Measurements from ENCODE around the gene LAMA3.

Gene LAMA3

DNA sequence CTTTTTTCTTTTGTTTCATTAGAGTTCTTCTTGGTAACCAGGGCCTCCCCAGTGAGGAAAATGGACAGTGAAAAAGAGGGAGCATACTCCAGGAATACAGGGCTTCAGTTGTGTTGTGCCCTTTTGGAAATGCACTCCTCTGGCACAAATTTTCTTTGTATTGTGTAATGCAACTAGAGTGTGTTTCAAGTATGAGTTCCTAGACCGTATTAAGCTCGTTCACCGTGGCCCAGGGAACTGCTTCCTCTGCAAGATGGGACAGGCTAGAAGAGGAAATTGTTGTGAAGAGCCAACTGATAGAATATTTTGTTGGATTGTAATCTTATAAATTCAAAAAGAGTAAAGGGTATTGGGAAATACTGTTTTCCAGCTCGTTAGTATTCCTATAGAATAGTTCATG is 188.1 kb downstream of the LAMA3 start:
- no peaks in the 10 kb centered on the region for H3K4me1 ChIP-seq

DNA sequence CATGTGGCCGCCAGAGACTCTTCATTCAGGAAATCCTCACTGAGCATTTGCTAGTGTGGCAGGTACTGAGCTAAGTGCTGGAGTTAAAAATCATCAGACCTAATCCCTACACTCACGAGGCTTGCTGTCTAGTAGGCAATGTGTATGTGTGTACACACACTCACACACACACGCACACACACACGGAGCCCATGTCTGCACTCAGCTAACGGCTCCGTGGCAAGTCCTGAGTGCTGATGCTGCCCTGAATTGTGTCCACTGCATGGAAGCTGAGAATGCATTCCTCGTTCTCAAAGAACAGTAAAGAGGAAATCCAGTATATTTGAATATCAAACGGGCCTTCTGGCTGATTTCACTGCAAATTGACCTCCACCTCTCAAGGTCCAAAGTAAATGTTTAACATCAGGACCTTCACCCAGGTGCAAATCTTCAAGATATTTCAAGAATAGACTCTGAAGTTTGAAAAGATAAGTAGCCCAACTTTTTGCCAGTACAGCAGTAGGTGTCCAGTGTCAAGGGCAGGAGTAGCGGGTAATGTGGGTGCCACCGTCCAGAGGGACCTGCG is 189.2 kb downstream of the LAMA3 start:
- intact Hi-C loops (cut with DNase I; ENCODE audit: low total_unique reads): no loop called here
- no peak for DNase-seq
- Histone ChIP-seq H3K27ac (no peak overlapping the region), H3K4me1 (peaks cover 0 to 7% (median under 1%) of the 10 kb centered on the region in 4 donors), H3K27me3 (no peaks in the 10 kb centered on the region), H3K4me3 (no peak overlapping the region), H3K9me3 (no peaks in the 10 kb centered on the region), H3K36me3 (peaks cover 0 to 5% (median 0%) of the 10 kb centered on the region in 3 donors)
- TF ChIP-seq, protein P1, sequence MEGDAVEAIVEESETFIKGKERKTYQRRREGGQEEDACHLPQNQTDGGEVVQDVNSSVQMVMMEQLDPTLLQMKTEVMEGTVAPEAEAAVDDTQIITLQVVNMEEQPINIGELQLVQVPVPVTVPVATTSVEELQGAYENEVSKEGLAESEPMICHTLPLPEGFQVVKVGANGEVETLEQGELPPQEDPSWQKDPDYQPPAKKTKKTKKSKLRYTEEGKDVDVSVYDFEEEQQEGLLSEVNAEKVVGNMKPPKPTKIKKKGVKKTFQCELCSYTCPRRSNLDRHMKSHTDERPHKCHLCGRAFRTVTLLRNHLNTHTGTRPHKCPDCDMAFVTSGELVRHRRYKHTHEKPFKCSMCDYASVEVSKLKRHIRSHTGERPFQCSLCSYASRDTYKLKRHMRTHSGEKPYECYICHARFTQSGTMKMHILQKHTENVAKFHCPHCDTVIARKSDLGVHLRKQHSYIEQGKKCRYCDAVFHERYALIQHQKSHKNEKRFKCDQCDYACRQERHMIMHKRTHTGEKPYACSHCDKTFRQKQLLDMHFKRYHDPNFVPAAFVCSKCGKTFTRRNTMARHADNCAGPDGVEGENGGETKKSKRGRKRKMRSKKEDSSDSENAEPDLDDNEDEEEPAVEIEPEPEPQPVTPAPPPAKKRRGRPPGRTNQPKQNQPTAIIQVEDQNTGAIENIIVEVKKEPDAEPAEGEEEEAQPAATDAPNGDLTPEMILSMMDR (IDR thresholded peaks at IDR 0.05): no peak

More for the DNA sequence above, 188.1 kb downstream of the LAMA3 start:
- Histone ChIP-seq H3K27ac (no peak overlapping the region), H3K27me3 (no peaks in the 10 kb centered on the region), H3K36me3 (peaks cover 0 to 5% (median 0%) of the 10 kb centered on the region in 3 donors), H3K4me3 (no peak overlapping the region), H3K9me3 (no peaks in the 10 kb centered on the region)
- intact Hi-C loops (cut with DNase I; ENCODE audit: low total_unique reads): no loop called here
- TF ChIP-seq, protein P1 (IDR thresholded peaks at IDR 0.05): no peak
- no peak for DNase-seq

DNA sequence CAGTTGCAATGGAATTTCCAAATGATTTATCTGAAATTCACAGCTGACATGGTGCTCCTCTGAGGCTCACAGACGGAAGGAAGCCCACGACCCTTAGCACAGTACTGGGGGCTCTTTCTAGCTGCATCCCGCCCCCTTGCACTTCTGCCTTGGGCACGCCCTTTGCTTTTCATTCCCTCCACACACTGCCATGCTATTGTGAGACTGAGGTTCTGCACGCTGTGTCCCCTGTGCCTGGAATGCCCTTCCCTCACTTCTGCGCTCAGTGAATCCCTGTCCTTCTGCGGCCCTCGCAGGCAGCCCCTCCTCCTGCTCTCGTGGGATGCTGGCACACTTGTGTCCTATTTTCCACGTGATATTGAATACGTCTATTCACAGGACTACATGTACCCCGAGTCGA is 189.9 kb downstream of the LAMA3 start:
- intact Hi-C loops (cut with DNase I; ENCODE audit: low total_unique reads): no loop called here
- Histone ChIP-seq H3K4me1 (peaks cover 0 to 14% (median 4%) of the 10 kb centered on the region in 4 donors), H3K9me3 (no peaks in the 10 kb centered on the region), H3K36me3 (peaks cover 0 to 5% (median 0%) of the 10 kb centered on the region in 3 donors), H3K4me3 (no peak overlapping the region), H3K27ac (no peak overlapping the region), H3K27me3 (no peaks in the 10 kb centered on the region)
- no peak for DNase-seq
- TF ChIP-seq, protein P1 (IDR thresholded peaks at IDR 0.05): no peak

DNA sequence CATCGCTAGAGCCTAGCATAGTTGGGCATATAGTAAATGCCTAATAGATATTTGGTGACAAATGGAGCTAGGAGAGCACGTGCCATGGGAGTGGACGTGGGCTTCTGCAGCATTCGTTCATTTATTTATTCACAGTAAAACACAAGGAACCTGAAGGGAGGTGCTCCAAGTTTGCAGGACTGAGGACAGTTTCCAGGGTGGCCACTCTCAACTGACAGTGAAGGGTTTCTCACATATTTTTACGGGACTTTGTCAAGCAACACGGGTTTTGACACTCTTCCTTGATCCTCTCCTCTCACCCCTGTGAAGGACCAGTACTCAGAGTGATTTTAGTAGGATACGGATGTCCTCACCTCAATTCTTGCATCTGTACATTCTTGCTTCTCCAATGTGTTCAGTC is 190.3 kb downstream of the LAMA3 start:
- no peaks in the 10 kb centered on the region for H3K27me3 ChIP-seq
- no peaks in the 10 kb centered on the region for H3K9me3 ChIP-seq
- no peak overlapping the region for H3K27ac ChIP-seq
- H3K4me3 ChIP-seq: no peak overlapping the region
- peaks cover 0 to 19% (median 7%) of the 10 kb centered on the region in 4 donors for H3K4me1 ChIP-seq
- TF ChIP-seq, protein P1 (IDR thresholded peaks at IDR 0.05): no peak
- intact Hi-C loops (cut with DNase I; ENCODE audit: low total_unique reads): no loop called here
- H3K36me3 ChIP-seq: peaks cover 0 to 5% (median 0%) of the 10 kb centered on the region in 3 donors
- no peak for DNase-seq

DNA sequence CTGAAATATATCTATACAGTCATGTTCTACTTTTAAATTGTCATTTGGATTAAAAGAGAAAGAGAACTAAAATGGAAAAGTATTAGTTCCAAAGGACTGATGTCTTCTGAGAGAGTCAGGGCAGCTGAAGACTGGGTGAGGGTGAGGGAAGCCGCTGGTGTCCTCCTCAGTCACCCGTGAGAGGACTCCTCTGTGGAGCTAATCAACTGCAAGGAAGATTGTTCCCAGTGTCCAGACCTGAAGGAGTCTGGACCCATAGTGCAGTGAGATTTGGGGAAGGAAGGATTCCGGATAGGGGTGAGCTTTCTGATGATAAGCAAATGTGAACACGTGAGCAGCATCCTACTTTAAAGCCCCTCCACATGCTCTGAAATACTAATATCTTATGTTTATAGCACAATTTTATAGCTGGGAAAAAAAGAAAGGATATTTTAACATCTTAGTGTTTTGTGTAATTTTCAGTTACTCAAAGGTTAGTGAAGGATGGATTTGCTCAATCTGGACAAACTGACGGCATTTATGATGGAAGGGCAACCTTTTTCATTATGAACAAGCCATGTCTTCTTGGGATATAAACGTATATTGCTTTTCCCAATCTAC is 190.8 kb downstream of the LAMA3 start:
- Histone ChIP-seq H3K4me3 (no peak overlapping the region), H3K36me3 (peaks cover 0 to 5% (median 0%) of the 10 kb centered on the region in 3 donors), H3K27ac (no peak overlapping the region), H3K27me3 (no peaks in the 10 kb centered on the region), H3K9me3 (no peaks in the 10 kb centered on the region), H3K4me1 (peaks cover 0 to 24% (median 12%) of the 10 kb centered on the region in 4 donors)
- no peak for DNase-seq
- TF ChIP-seq, protein P1 (IDR thresholded peaks at IDR 0.05): no peak
- intact Hi-C loops (cut with DNase I; ENCODE audit: low total_unique reads): no loop called here
